GM12878 (cell line): ENCODE measurements around the gene PITPNM3. TPM values are rescaled to one million over a fixed set of nuclear protein-coding genes. Genes with fewer than 3 reads are reported as not detected.

Source experiments
- ATAC-seq: fragments of 200-7000 bp; cut with Tn5 transposase; 3 replicates; pipeline ENCODE4 v1.9.1; 2020; ENCODE audit warnings: mild to moderate bottlenecking, moderate library complexity
- BruUV-seq: library from RNA; stranded (reverse); fragments of 400-500 nt; replicated peaks from 2 replicates; lab custom pipeline; 2021; lab: Mats Ljungman, UMichigan
- CTCF ChIA-PET: fragments of 300-600 bp; sonication (Branson Sonifier 250); formaldehyde crosslinking; extraction: SDS; loops from one replicate; lab custom pipeline; 2021; ENCODE audit warnings: inconsistent platforms; lab: Yijun Ruan, JAX
- POLR2A ChIA-PET: fragments of 350-600 bp; formaldehyde crosslinking; extraction: SDS; loops from one replicate; lab custom pipeline; 2021; ENCODE audit warnings: inconsistent platforms; lab: Charles Lee
- RAD21 ChIA-PET: fragments of 300-600 bp; sonication (Branson Sonifier 250); formaldehyde crosslinking; loops from one replicate; lab custom pipeline; 2023; ENCODE audit warnings: antibody characterized with exemption; ENCODE audit not compliant: unreplicated experiment; lab: Charles Lee
- SMC1A ChIA-PET: fragments of 300-600 bp; sonication (Branson Sonifier 250); formaldehyde crosslinking; loops from one replicate; lab custom pipeline; 2023; ENCODE audit not compliant: unreplicated experiment, uncharacterized antibody; lab: Charles Lee
- DNase-seq: peaks from one replicate; pipeline ENCODE4 v3.0.0-alpha.2; 2011; ENCODE audit warnings: low read depth, low spot score
- FAIRE-seq: peaks from 3 replicates; lab custom pipeline; 2011; peaks lifted over from hg19 to GRCh38; lab: Jason Lieb, UNC
- H2AFZ ChIP-seq: 2 replicates; pipeline ENCODE4 v1.6.0; 2011; ENCODE audit warnings: low read depth, low read length, control low read depth; ENCODE audit not compliant: control insufficient read depth
- H3K27ac ChIP-seq: 2 replicates; pipeline ENCODE4 v1.5.1; 2011; ENCODE audit warnings: control low read depth; ENCODE audit not compliant: control insufficient read depth, insufficient read depth
- H3K27me3 ChIP-seq, 2 experiments: replicated peaks in 1 of 2; 2 replicates each; pipeline versions ENCODE4 v1.6.0 to v1.6.1; 2011; ENCODE audit warnings: low read length in 1 of 2; ENCODE audit not compliant: control insufficient read depth in 2 of 2, insufficient read depth in 2 of 2
- H3K36me3 ChIP-seq, 2 experiments: 2 replicates each; pipeline ENCODE4 v1.5.1; 2011; ENCODE audit warnings: low read length in 1 of 2; ENCODE audit not compliant: control insufficient read depth in 2 of 2, insufficient read depth in 2 of 2
- H3K4me1 ChIP-seq: 2 replicates; pipeline ENCODE4 v1.6.1; 2011; ENCODE audit warnings: mild to moderate bottlenecking, low read length, moderate library complexity, mixed read lengths; ENCODE audit not compliant: control insufficient read depth, insufficient read depth
- H3K4me2 ChIP-seq: 2 replicates; pipeline ENCODE4 v1.6.0; 2011; ENCODE audit warnings: control low read depth; ENCODE audit not compliant: control insufficient read depth, insufficient read depth
- H3K4me3 ChIP-seq: fragments of 200-600 bp; sonication (generic); 2 replicates; pipeline ENCODE4 v1.5.1; 2016
- H3K79me2 ChIP-seq: 2 replicates; pipeline ENCODE4 v1.6.0; 2011; ENCODE audit warnings: low read length; ENCODE audit not compliant: control insufficient read depth, insufficient read depth
- H3K9ac ChIP-seq: 2 replicates; pipeline ENCODE4 v1.8.0; 2011; ENCODE audit warnings: low read length, control low read depth, mixed read lengths; ENCODE audit not compliant: control insufficient read depth, insufficient read depth
- H3K9me3 ChIP-seq: replicated peaks from 3 replicates; pipeline ENCODE4 v1.5.1; 2011; ENCODE audit warnings: mild to moderate bottlenecking, low read length; ENCODE audit not compliant: control insufficient read depth, insufficient read depth
- H4K20me1 ChIP-seq: 2 replicates; pipeline ENCODE4 v1.6.0; 2011; ENCODE audit not compliant: control insufficient read depth, insufficient read depth
- CREB1 ChIP-seq: IDR thresholded peaks from 2 replicates; pipeline ENCODE4 v1.6.1; 2012; ENCODE audit warnings: low read depth, mild to moderate bottlenecking, inconsistent platforms
- CREM ChIP-seq: IDR thresholded peaks from 2 replicates; pipeline ENCODE4 v1.6.1; 2014; ENCODE audit warnings: antibody characterized with exemption, low read depth
- MEF2A ChIP-seq: IDR thresholded peaks from 2 replicates; pipeline ENCODE4 v1.6.1; 2011; ENCODE audit warnings: low read depth, mild to moderate bottlenecking, low read length, moderate library complexity; ENCODE audit not compliant: insufficient read depth
- MTA2 ChIP-seq: fragments of 450-650 bp; IDR thresholded peaks from 2 replicates; pipeline ENCODE4 v1.6.1; 2016; ENCODE audit warnings: low read depth, mild to moderate bottlenecking, moderate library complexity
- MYB ChIP-seq: fragments of 150-350 bp; IDR thresholded peaks from 2 replicates; pipeline ENCODE4 v1.6.1; 2014; ENCODE audit warnings: mild to moderate bottlenecking, low read depth, low read length, borderline replicate concordance
- POLR2AphosphoS2 ChIP-seq: IDR thresholded peaks from 2 replicates; pipeline ENCODE4 v1.6.1; 2011; ENCODE audit warnings: low read depth, mild to moderate bottlenecking, low read length, improper control_type of control experiment, moderate library complexity
- POLR2AphosphoS5 ChIP-seq: IDR thresholded peaks from 2 replicates; pipeline ENCODE4 v1.6.1; 2011; ENCODE audit warnings: mild to moderate bottlenecking, low read length, inconsistent platforms
- RCOR1 ChIP-seq: conservative IDR thresholded peaks from 2 replicates; pipeline ENCODE4 v1.6.1; 2012; ENCODE audit warnings: low read depth, low read length, improper control_type of control experiment
- SIN3A ChIP-seq: IDR thresholded peaks from 2 replicates; pipeline ENCODE4 v1.6.1; 2012; ENCODE audit warnings: low read depth, low read length, improper control_type of control experiment
- SREBF2 ChIP-seq: IDR thresholded peaks from 2 replicates; pipeline ENCODE4 v1.6.1; 2012; ENCODE audit warnings: mild to moderate bottlenecking, low read length
- ZNF687 ChIP-seq: fragments of 450-650 bp; IDR thresholded peaks from 2 replicates; pipeline ENCODE4 v1.6.1; 2017; ENCODE audit warnings: mild to moderate bottlenecking, moderate library complexity
- WGBS: methylation state at CpG from one replicate; pipeline ENCODE4 v1.1.6; 2016; ENCODE audit warnings: low lambda C conversion rate; ENCODE audit not compliant: insufficient replicate concordance, insufficient coverage; ENCODE audit errors: missing lambda C conversion rate; 5-methylcytosine and 5-hydroxymethylcytosine counted together
- in situ Hi-C: fragments of 300-500 bp; cut with MboI; formaldehyde crosslinking; loops from 9 replicates; pipeline ENCODE4 v1.14.3; 2018; ENCODE audit warnings: mixed read lengths
- intact Hi-C: fragments of 100-400 bp; cut with micrococcal nuclease; formaldehyde crosslinking; loops from one replicate; pipeline ENCODE4 v1.14.2; 2022; ENCODE audit not compliant: unreplicated experiment
- polyA plus RNA-seq, 11 experiments: library from polyadenylated mRNA; depleted of rRNA in 4 of 11; unstranded in 6 of 11; stranded (reverse) in 5 of 11; fragments of >200 nt; fragmentation: Nextera tagmentation in 4 of 11; fragmentation: Illumina TruSeq in 1 of 11; extraction: Ambion mirVana in 4 of 11; extraction: Trizol in 1 of 11; gene quantifications; 1 replicate in 1 of 11; 2 replicates in 10 of 11; pipeline versions ENCODE4 v1.2.1 to v1.2.3, GENCODE V29; 2011 to 2016; ENCODE audit warnings: inconsistent platforms in 2 of 11, missing spikeins in 2 of 11, low read depth in 1 of 11
- total RNA-seq, 4 experiments: library from RNA; depleted of rRNA in 3 of 4; stranded (reverse); fragments of >200 nt in 3 of 4; fragmentation: Illumina TruSeq in 1 of 4; extraction: Trizol in 1 of 4; gene quantifications; 2 replicates each; pipeline versions ENCODE4 v1.2.1 to v1.2.3, GENCODE V29; 2013 to 2021

The PITPNM3 gene
- total and polyA plus RNA-seq, 10 of the 15 experiments (the other 5 are each of a cell fraction or from before 2014, with no cell fraction given), result 0.02 to 0.49 (median 0.19) TPM; not detected in 1

GRCh38 chr17:6570731-6571451 lies 14.5 kb upstream of the PITPNM3 start:
- Histone ChIP-seq H2AFZ (no peak overlapping the region), H3K4me1 (peaks cover 13% of the 10 kb centered on the region), H3K27me3 (no peaks in the 10 kb centered on the region), H3K79me2 (no peaks in the 10 kb centered on the region), H3K9me3 (no peaks in the 10 kb centered on the region), H3K9ac (no peak overlapping the region), H3K4me2 (no peak overlapping the region), H3K27ac (no peak overlapping the region), H4K20me1 (no peaks in the 10 kb centered on the region), H3K36me3 (no peaks in the 10 kb centered on the region), H3K4me3 (no peak overlapping the region)
- FAIRE-seq (no peak), ATAC-seq (no peak), DNase-seq (no peak)
- no peak for TF ChIP-seq MEF2A
- no peak for TF ChIP-seq SREBF2
- no peak for TF ChIP-seq CREB1
- TF ChIP-seq MYB, result no peak
- TF ChIP-seq SIN3A, result no peak
- no peak for TF ChIP-seq RCOR1
- no peak for TF ChIP-seq MTA2
- TF ChIP-seq POLR2AphosphoS5, result no peak
- TF ChIP-seq CREM, result no peak
- TF ChIP-seq POLR2AphosphoS2, result no peak
- TF ChIP-seq ZNF687, result no peak
- ChIA-PET CTCF (no interaction called here), RAD21 (no interaction called here), SMC1A (no interaction called here), POLR2A (no interaction called here)
- in situ Hi-C loops (no loop called here), intact Hi-C loops (no loop called here)
- no TSS peak for BruUV-seq
- WGBS, result 84% methylated on average over 18 of the region's 18 CpGs
